Trophoblast cell (in vitro differentiated cells and primary cell): Measurements from ENCODE around the gene ELL2.

Experiments used
- DNase-seq, 2 donors: peaks; one replicate each; pipeline ENCODE4 v3.0.0-alpha.2; 2016
- H2AFZ ChIP-seq: 2 replicates; pipeline ENCODE4 v1.6.1; 2013; ENCODE audit warnings: low read length, moderate library complexity, mild to moderate bottlenecking; ENCODE audit not compliant: insufficient read depth, poor library complexity
- H2AK5ac ChIP-seq: 2 replicates; pipeline ENCODE4 v1.6.1; 2013; ENCODE audit warnings: mild to moderate bottlenecking, low read length
- H2BK120ac ChIP-seq: 2 replicates; pipeline ENCODE4 v1.6.1; 2013; ENCODE audit warnings: low read length, mild to moderate bottlenecking, moderate library complexity; ENCODE audit not compliant: insufficient read depth, poor library complexity
- H2BK12ac ChIP-seq: 2 replicates; pipeline ENCODE4 v1.6.1; 2013; ENCODE audit warnings: mild to moderate bottlenecking, low read length, moderate library complexity
- H2BK5ac ChIP-seq: 2 replicates; pipeline ENCODE4 v1.6.1; 2013; ENCODE audit warnings: low read length, low read depth, moderate library complexity, mild to moderate bottlenecking; ENCODE audit not compliant: poor library complexity
- H3K14ac ChIP-seq: 2 replicates; pipeline ENCODE4 v1.6.1; 2013; ENCODE audit warnings: mild to moderate bottlenecking, low read length
- H3K18ac ChIP-seq: 2 replicates; pipeline ENCODE4 v1.6.1; 2013; ENCODE audit warnings: mild to moderate bottlenecking, low read length
- H3K23ac ChIP-seq: 2 replicates; pipeline ENCODE4 v1.6.1; 2013; ENCODE audit warnings: low read length
- H3K27ac ChIP-seq: 2 replicates; pipeline ENCODE4 v1.5.1; 2013; ENCODE audit warnings: low read depth, mild to moderate bottlenecking, inconsistent platforms, low read length, moderate library complexity
- H3K27me3 ChIP-seq: 2 replicates; pipeline ENCODE4 v1.6.1; 2013; ENCODE audit warnings: inconsistent platforms, mild to moderate bottlenecking, low read length, moderate library complexity; ENCODE audit not compliant: insufficient read depth
- H3K36me3 ChIP-seq, 2 experiments: 1 replicate in 1 of 2; 2 replicates in 1 of 2; pipeline ENCODE4 v1.6.1; 2013; ENCODE audit warnings: low read length in 2 of 2, mild to moderate bottlenecking in 2 of 2, moderate library complexity in 1 of 2; ENCODE audit not compliant: insufficient read depth in 2 of 2, control insufficient read depth in 1 of 2
- H3K4ac ChIP-seq: 2 replicates; pipeline ENCODE4 v1.6.1; 2013; ENCODE audit warnings: low read depth, mild to moderate bottlenecking, low read length, moderate library complexity
- H3K4me1 ChIP-seq, 2 experiments: 1 replicate in 1 of 2; 2 replicates in 1 of 2; pipeline ENCODE4 v1.6.1; 2013; ENCODE audit warnings: low read length in 2 of 2, mild to moderate bottlenecking in 2 of 2, moderate library complexity in 1 of 2; ENCODE audit not compliant: insufficient read depth in 2 of 2, control insufficient read depth in 1 of 2
- H3K4me2 ChIP-seq: 2 replicates; pipeline ENCODE4 v1.6.1; 2013; ENCODE audit warnings: inconsistent platforms, mild to moderate bottlenecking, low read length, moderate library complexity
- H3K4me3 ChIP-seq: 2 replicates; pipeline ENCODE4 v1.5.1; 2013; ENCODE audit warnings: mild to moderate bottlenecking, low read depth, low read length, inconsistent platforms
- H3K79me1 ChIP-seq: one replicate; pipeline ENCODE4 v1.6.1; 2013; ENCODE audit warnings: low read length
- H3K79me2 ChIP-seq: 2 replicates; pipeline ENCODE4 v1.6.1; 2013; ENCODE audit warnings: low read length, mild to moderate bottlenecking; ENCODE audit not compliant: control insufficient read depth, insufficient read depth, poor library complexity
- H3K9ac ChIP-seq: 2 replicates; pipeline ENCODE4 v1.6.1; 2013; ENCODE audit warnings: mild to moderate bottlenecking, low read length
- H3K9me3 ChIP-seq: 2 replicates; pipeline ENCODE4 v1.6.1; 2013; ENCODE audit warnings: low read depth, mild to moderate bottlenecking, control low read depth, inconsistent platforms, low read length; ENCODE audit not compliant: insufficient read depth
- H4K12ac ChIP-seq: 2 replicates; pipeline ENCODE4 v1.6.1; 2013; ENCODE audit warnings: low read depth, mild to moderate bottlenecking, low read length, moderate library complexity
- H4K8ac ChIP-seq: 2 replicates; pipeline ENCODE4 v1.6.1; 2013; ENCODE audit warnings: low read depth, mild to moderate bottlenecking, low read length, moderate library complexity
- H4K91ac ChIP-seq: one replicate; pipeline ENCODE4 v1.6.1; 2013; ENCODE audit warnings: low read depth, mild to moderate bottlenecking, low read length, moderate library complexity
- WGBS: extraction: QIAGEN DNeasy Blood & Tissue Kit; methylation state at CpG from one replicate; pipeline ENCODE4 v1.1.7; 2013; ENCODE audit warnings: missing lambda C conversion rate; ENCODE audit not compliant: insufficient read length, insufficient coverage; ENCODE audit errors: extremely low coverage; 5-methylcytosine and 5-hydroxymethylcytosine counted together

Gene ELL2

DNA sequence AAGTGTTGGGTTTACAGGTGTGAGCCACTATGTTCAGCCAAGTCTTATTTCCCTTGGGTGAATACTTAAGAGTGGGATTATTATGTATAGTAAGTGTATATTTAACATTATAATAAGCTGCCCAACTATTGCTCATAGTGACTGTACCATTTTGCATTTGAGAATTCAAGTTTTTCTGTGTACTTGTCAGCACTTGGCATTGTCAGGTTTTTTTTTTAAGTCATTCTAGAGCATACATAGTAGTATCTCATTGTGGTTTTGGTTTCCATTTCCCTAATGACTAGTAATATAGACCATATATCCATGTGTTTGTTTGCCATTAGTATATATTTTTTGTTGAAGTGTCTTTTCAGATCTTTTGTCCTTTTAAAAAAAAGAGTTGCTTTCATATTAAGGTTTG is 10.5 kb upstream of the ELL2 start:
- Histone ChIP-seq H2AFZ (no peak overlapping the region), H2BK5ac (no peak overlapping the region), H3K4me1 (peaks cover 0 to 4% of the 10 kb centered on the region in 2 experiments), H3K9me3 (no peaks in the 10 kb centered on the region), H2BK12ac (no peak overlapping the region), H3K23ac (no peak overlapping the region), H3K4ac (no peak overlapping the region), H3K4me3 (no peak overlapping the region), H4K8ac (no peak overlapping the region), H3K79me1 (no peaks in the 10 kb centered on the region), H3K79me2 (no peaks in the 10 kb centered on the region), H3K18ac (no peak overlapping the region), H3K36me3 (no peaks in the 10 kb centered on the region), H3K4me2 (no peak overlapping the region), H3K27ac (no peak overlapping the region), H3K14ac (no peak overlapping the region), H3K9ac (no peak overlapping the region), H4K12ac (no peak overlapping the region), H3K27me3 (no peaks in the 10 kb centered on the region), H2BK120ac (no peak overlapping the region), H2AK5ac (no peak overlapping the region), H4K91ac (no peak overlapping the region)
- DNase-seq, result no peak

- no peak overlapping the region for H2BK5ac ChIP-seq
- H2BK12ac ChIP-seq, result no peak overlapping the region
- H3K4me3 ChIP-seq, result no peak overlapping the region
- H4K12ac ChIP-seq, result no peak overlapping the region
- no peak overlapping the region for H3K27ac ChIP-seq
- peaks cover 0 to 4% of the 10 kb centered on the region in 2 experiments for H3K4me1 ChIP-seq
- DNase-seq, result no peak
- no peak overlapping the region for H3K14ac ChIP-seq
- no CpG with 5 or more reads among the region's 1 CpG for WGBS
- H3K18ac ChIP-seq, result no peak overlapping the region
- no peak overlapping the region for H4K8ac ChIP-seq
- no peaks in the 10 kb centered on the region for H3K79me2 ChIP-seq
- H3K9ac ChIP-seq, result no peak overlapping the region
- no peak overlapping the region for H3K23ac ChIP-seq
- no peak overlapping the region for H2BK120ac ChIP-seq
- no peak overlapping the region for H2AK5ac ChIP-seq
- H3K79me1 ChIP-seq, result no peaks in the 10 kb centered on the region
- H3K4me2 ChIP-seq, result no peak overlapping the region
- H4K91ac ChIP-seq, result no peak overlapping the region
- no peaks in the 10 kb centered on the region for H3K36me3 ChIP-seq
- no peak overlapping the region for H2AFZ ChIP-seq
- H3K9me3 ChIP-seq, result no peaks in the 10 kb centered on the region
- H3K4ac ChIP-seq, result no peak overlapping the region
- no peaks in the 10 kb centered on the region for H3K27me3 ChIP-seq
These were observed 8.7 kb upstream of the ELL2 start for GRCh38 chr5:95970359-95970704.

DNA sequence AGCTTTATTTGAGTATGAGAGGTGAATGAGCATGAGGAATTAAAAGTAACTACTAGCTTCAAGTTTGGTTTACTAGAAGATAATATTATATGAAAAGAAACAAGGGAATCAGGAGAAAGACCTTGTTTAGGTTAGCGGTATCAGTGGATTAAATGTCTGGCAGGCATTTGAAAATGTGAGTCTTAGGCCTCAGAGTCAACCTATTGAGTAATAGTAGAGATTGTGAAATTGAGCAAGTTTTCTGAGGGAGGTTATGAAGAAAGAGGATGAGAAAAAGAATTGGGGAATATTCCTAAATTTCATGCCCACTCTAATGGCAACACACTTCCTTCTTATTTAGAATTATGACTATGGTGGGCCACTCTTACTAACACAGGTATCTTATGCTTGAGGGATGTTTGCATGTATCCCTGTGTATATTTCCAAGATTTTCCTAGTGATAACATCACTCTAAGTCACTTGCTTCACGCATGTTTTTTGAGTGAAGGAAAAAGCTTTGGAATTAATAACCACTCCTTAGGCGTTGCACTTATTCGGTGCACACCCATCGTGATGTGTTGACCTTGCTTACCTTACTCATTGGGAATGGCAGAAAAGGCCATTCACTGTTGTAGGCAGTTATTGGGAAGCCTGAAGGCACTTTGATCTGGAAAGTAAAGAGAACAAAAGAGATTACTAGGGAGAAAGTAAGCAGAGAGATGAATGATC is 8.2 kb upstream of the ELL2 start:
- Histone ChIP-seq H3K27ac (no peak overlapping the region), H3K4me1 (peaks cover 0 to 4% of the 10 kb centered on the region in 2 experiments), H2BK120ac (no peak overlapping the region), H3K9me3 (no peaks in the 10 kb centered on the region), H4K12ac (no peak overlapping the region), H2BK12ac (no peak overlapping the region), H3K4me3 (no peak overlapping the region), H3K79me1 (no peaks in the 10 kb centered on the region), H3K27me3 (no peaks in the 10 kb centered on the region), H3K79me2 (no peaks in the 10 kb centered on the region), H3K18ac (no peak overlapping the region), H3K14ac (no peak overlapping the region), H4K91ac (no peak overlapping the region), H3K9ac (no peak overlapping the region), H3K4me2 (no peak overlapping the region), H2AK5ac (no peak overlapping the region), H2AFZ (no peak overlapping the region), H3K36me3 (no peaks in the 10 kb centered on the region), H3K23ac (no peak overlapping the region), H3K4ac (no peak overlapping the region), H4K8ac (no peak overlapping the region), H2BK5ac (no peak overlapping the region)
- DNase-seq, result peak in 1 of 2 donors; percentile 74
- no CpG with 5 or more reads among the region's 5 CpGs for WGBS

- H3K36me3 ChIP-seq, result no peaks in the 10 kb centered on the region
- H2AK5ac ChIP-seq, result no peak overlapping the region
- no peaks in the 10 kb centered on the region for H3K27me3 ChIP-seq
- no peak overlapping the region for H3K23ac ChIP-seq
- no peak overlapping the region for H3K14ac ChIP-seq
- H3K79me2 ChIP-seq, result no peaks in the 10 kb centered on the region
- H4K12ac ChIP-seq, result no peak overlapping the region
- DNase-seq, result no peak
- H3K4me2 ChIP-seq, result no peak overlapping the region
- no peak overlapping the region for H4K91ac ChIP-seq
- no peak overlapping the region for H3K4ac ChIP-seq
- H2BK5ac ChIP-seq, result no peak overlapping the region
- H3K9me3 ChIP-seq, result no peaks in the 10 kb centered on the region
- no peak overlapping the region for H2BK120ac ChIP-seq
- no peak overlapping the region for H3K9ac ChIP-seq
- H3K4me3 ChIP-seq, result no peak overlapping the region
- H3K18ac ChIP-seq, result no peak overlapping the region
- WGBS, result no CpG with 5 or more reads among the region's 5 CpGs
- H2BK12ac ChIP-seq, result no peak overlapping the region
- H2AFZ ChIP-seq, result no peak overlapping the region
- no peak overlapping the region for H4K8ac ChIP-seq
- peaks cover 0 to 3% of the 10 kb centered on the region in 2 experiments for H3K4me1 ChIP-seq
- H3K27ac ChIP-seq, result no peak overlapping the region
- no peaks in the 10 kb centered on the region for H3K79me1 ChIP-seq
These were observed 7.4 kb upstream of the ELL2 start for GRCh38 chr5:95969055-95969454.
